AG04450 (cell line): ENCODE results near the gene DKK2. TPM values are rescaled to one million over a fixed set of nuclear protein-coding genes. Genes with fewer than 3 reads are reported as not detected.

ENCODE experiments used
- CTCF ChIA-PET: fragments of 300-600, 350-600 bp; formaldehyde crosslinking; extraction: SDS; loops from one replicate; lab custom pipeline; 2022; ENCODE audit warnings: antibody characterized with exemption, inconsistent platforms; lab: Charles Lee
- POLR2A ChIA-PET: fragments of 350-600 bp; formaldehyde crosslinking; extraction: SDS; loops from one replicate; lab custom pipeline; 2021; ENCODE audit warnings: antibody characterized with exemption, inconsistent platforms; lab: Yijun Ruan, JAX
- DNase-seq: peaks from one replicate; pipeline ENCODE4 v3.0.0-alpha.2; 2011; ENCODE audit warnings: low read depth, low spot score
- H3K27ac ChIP-seq: one replicate; pipeline ENCODE4 v1.5.1; 2012; ENCODE audit warnings: low read depth, low read length, control low read depth
- H3K27me3 ChIP-seq: one replicate; pipeline ENCODE4 v1.6.0; 2012; ENCODE audit warnings: low read length; ENCODE audit not compliant: control insufficient read depth, insufficient read depth
- H3K4me3 ChIP-seq: 2 replicates; pipeline ENCODE4 v1.5.1; 2011; ENCODE audit warnings: mild to moderate bottlenecking, low read depth, low read length, control low read depth
- H3K9me3 ChIP-seq: 2 replicates; pipeline ENCODE4 v1.5.1; 2012; ENCODE audit warnings: low read length; ENCODE audit not compliant: control insufficient read depth, insufficient read depth
- polyA plus RNA-seq: library from polyadenylated mRNA; depleted of rRNA; stranded (reverse); fragments of >200 nt; gene quantifications from 2 replicates; pipeline ENCODE4 v1.2.3, GENCODE V29; 2011
- TF ChIP-seq, protein P1 (sequence below): IDR thresholded peaks from 2 replicates; pipeline ENCODE4 v1.5.1; 2011; ENCODE audit warnings: low read depth, low read length, control low read depth, inconsistent platforms

Gene DKK2
- polyA plus RNA-seq, 1 experiment: 0.74 TPM

DNA sequence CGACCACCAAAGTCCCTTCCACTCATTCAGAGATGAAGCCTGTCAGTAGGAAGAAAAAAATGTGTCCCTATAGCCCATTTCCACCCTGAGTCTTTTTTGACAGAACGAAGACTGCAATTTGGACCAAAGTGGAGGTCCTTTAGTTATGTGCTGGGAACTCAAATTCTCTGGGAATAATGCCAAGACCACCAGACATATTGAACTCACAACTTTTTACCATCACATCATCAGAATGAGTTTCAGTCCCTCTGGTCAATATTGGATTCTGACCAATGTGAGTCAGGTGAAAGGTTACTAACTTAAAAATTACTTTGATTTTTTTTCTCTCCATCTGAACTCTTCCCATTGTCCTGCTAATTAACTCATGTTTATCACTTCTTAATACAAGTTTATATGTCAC is 128.9 kb downstream of the DKK2 start:
- no peak overlapping the region for H3K4me3 ChIP-seq
- H3K27ac ChIP-seq: no peak overlapping the region
- no peaks in the 10 kb centered on the region for H3K27me3 ChIP-seq
- no peak for DNase-seq
- H3K9me3 ChIP-seq: no peaks in the 10 kb centered on the region
- ChIA-PET POLR2A (no interaction called here), CTCF (interaction anchor here (1.4 kb wide), 1 partner anchor 10 kb away, joined by 3 read pairs; no protein-coding TSS in a partner anchor)
- TF ChIP-seq, protein P1, sequence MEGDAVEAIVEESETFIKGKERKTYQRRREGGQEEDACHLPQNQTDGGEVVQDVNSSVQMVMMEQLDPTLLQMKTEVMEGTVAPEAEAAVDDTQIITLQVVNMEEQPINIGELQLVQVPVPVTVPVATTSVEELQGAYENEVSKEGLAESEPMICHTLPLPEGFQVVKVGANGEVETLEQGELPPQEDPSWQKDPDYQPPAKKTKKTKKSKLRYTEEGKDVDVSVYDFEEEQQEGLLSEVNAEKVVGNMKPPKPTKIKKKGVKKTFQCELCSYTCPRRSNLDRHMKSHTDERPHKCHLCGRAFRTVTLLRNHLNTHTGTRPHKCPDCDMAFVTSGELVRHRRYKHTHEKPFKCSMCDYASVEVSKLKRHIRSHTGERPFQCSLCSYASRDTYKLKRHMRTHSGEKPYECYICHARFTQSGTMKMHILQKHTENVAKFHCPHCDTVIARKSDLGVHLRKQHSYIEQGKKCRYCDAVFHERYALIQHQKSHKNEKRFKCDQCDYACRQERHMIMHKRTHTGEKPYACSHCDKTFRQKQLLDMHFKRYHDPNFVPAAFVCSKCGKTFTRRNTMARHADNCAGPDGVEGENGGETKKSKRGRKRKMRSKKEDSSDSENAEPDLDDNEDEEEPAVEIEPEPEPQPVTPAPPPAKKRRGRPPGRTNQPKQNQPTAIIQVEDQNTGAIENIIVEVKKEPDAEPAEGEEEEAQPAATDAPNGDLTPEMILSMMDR: no peak

DNA sequence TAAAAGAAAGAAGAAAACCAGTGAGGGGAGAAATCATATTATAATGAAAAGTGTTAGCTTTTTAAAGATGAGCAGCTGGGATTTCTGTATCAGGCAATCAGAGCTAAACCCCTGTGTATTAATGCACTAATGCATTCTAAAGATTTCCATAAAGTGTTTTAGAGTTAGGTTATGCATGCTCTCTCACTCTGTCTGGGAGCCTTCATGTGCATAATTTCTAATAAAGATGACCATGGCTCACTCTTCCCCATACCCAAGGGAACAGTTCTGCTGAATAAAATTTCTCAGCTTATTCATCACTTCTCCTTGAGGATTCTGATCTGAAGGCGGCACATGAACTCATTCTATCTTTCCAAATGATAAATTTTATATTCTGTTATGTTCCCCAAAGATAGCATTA is 129.4 kb downstream of the DKK2 start:
- no peaks in the 10 kb centered on the region for H3K27me3 ChIP-seq
- CTCF ChIA-PET: interaction anchor here (1.4 kb wide), 1 partner anchor 9 kb away, joined by 3 read pairs; no protein-coding TSS in a partner anchor

DNA sequence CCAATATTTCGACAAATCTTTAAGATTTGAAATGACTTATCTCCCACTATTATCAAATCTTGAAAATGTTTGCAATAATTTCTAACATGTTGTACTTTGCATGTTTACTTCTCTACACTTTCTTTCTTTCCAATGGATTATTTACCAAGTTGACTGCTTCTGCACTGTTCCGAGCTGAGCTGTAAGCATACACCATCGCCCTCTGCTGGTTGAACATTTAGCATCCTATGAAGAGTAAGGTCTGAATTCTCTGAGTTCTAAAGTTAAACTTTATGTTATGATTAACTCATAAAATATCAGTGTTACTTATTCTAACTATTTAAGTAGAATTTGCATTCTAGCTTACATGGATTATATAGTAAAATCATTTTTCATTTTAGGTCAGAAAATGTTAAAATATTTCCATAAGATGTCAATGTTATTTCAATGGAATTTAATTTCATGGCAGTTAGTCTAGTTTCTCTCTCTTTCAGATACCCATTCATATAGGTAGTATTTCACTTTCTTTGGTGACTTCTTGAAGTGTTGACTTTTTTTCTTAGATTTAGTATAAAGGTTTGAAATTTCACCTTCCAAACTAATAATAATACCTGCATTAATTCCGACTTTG is 137.4 kb downstream of the DKK2 start:
- TF ChIP-seq, protein P1: peak; percentile 80
- Histone ChIP-seq H3K27me3 (no peaks in the 10 kb centered on the region), H3K27ac (no peak overlapping the region), H3K4me3 (no peak overlapping the region), H3K9me3 (no peaks in the 10 kb centered on the region)
- peak; percentile 7 for DNase-seq
- CTCF ChIA-PET: interaction anchor here (0.6 to 5.4 kb wide), 12 partner anchors 9 to 797 kb away, joined by 3 to 53 read pairs (median 3); partner anchors contain the start of gene GIMD1
- POLR2A ChIA-PET: no interaction called here

More for the DNA sequence above, 129.4 kb downstream of the DKK2 start:
- DNase-seq: no peak
- no peak overlapping the region for H3K27ac ChIP-seq
- H3K9me3 ChIP-seq: no peaks in the 10 kb centered on the region
- H3K4me3 ChIP-seq: no peak overlapping the region
- TF ChIP-seq, protein P1: no peak
- POLR2A ChIA-PET: no interaction called here

DNA sequence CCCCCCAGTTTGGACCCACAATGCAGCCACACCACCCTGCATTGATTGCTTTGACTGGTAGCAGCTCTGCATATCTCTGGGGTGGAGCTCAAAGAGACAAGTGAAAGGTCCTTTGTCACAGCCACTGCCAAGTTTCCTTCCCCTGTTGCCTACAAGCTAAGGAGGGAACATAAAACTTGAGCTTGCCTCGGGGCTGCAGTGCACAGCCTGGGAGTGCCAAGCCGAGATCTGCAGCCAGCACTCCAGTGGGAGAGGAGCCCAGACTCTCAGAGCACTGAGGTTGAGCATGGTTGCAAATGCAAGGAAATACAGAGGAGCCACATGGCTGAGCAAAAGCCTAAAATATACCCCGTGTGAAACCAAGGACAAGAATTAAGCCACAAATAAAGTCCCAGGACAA is 142.2 kb downstream of the DKK2 start:
- TF ChIP-seq, protein P1: no peak
- ChIA-PET CTCF (no interaction called here), POLR2A (no interaction called here)
- H3K27me3 ChIP-seq: no peaks in the 10 kb centered on the region
- H3K27ac ChIP-seq: no peak overlapping the region
- peaks cover 4% of the 10 kb centered on the region; the same call in 1 of the 2 replicates for H3K9me3 ChIP-seq
- H3K4me3 ChIP-seq: no peak overlapping the region
- no peak for DNase-seq

DNA sequence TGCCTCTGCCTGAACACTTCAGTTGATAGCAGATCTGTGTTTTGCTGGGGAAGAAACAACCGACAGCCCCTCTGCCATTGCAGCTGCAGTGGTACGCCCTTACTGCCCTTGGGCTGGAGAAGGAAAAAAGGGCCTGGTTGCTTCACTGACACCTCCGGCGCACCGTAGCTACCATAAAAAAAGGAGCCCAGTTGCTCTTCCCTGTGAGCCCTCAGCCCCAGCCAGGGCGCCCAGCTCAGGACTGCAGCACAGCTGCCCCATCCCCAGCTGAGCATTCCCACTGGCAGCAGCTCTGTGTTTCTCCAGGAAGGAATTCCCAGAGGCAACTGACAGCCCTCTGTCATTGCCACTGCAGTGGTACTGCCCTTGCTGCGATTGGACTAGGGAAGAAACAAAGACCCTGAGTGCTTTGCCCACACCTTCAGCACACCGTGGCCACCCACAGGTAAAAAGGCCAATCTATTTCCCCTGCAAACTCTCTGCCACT is 142.7 kb downstream of the DKK2 start:
- no peak for DNase-seq
- POLR2A ChIA-PET: no interaction called here
- H3K4me3 ChIP-seq: no peak overlapping the region

More for the DNA sequence above, 142.7 kb downstream of the DKK2 start:
- H3K27me3 ChIP-seq: no peaks in the 10 kb centered on the region
- CTCF ChIA-PET: no interaction called here
- peaks cover 4% of the 10 kb centered on the region; the same call in 1 of the 2 replicates for H3K9me3 ChIP-seq
- TF ChIP-seq, protein P1: no peak
- H3K27ac ChIP-seq: no peak overlapping the region
